ENCODE data around the gene LPP. TPM values are rescaled to one million over a fixed set of nuclear protein-coding genes. Genes with fewer than 3 reads are reported as not detected.

LPP gene
- total RNA-seq, 1 donor from 2014 or later = 222 TPM

- H4K20me1 ChIP-seq (ENCODE audit: insufficient read depth, low read length) = peaks cover 35% of the 10 kb centered on the region
- peaks cover 6% of the 10 kb centered on the region for H3K36me3 Mint-ChIP-seq (ENCODE audit: low read depth, unreplicated experiment)
- no peak overlapping the region for H3K9ac ChIP-seq (ENCODE audit: low read length)
- DNase-seq (ENCODE audit: low read depth) = no peak
- H3K4me2 ChIP-seq (ENCODE audit: low read length) = no peak overlapping the region
- H3K27ac ChIP-seq (ENCODE audit: low read depth, low read length) = no peak overlapping the region
- FAIRE-seq = no peak
- peaks cover 22% of the 10 kb centered on the region for H3K79me2 ChIP-seq (ENCODE audit: insufficient read depth, low read length)
- H3K27me3 ChIP-seq (ENCODE audit: insufficient read depth, low read length) = no peaks in the 10 kb centered on the region
- no peaks in the 10 kb centered on the region for H3K36me3 ChIP-seq (ENCODE audit: insufficient read depth, low read length)
- no peaks in the 10 kb centered on the region for H3K27me3 Mint-ChIP-seq (ENCODE audit: low read depth, unreplicated experiment)
- H3K9me3 Mint-ChIP-seq (ENCODE audit: unreplicated experiment) = no peaks in the 10 kb centered on the region
- no peak overlapping the region for H2AFZ ChIP-seq (ENCODE audit: low read depth, low read length)
- no peaks in the 10 kb centered on the region for H3K9me3 ChIP-seq (ENCODE audit: insufficient read depth, low read depth, low read length)
- H3K4me3 ChIP-seq (ENCODE audit: insufficient read depth, low read depth, low read length) = no peak overlapping the region
- H3K27ac Mint-ChIP-seq (ENCODE audit: unreplicated experiment) = no peak overlapping the region
- no peak for TF ChIP-seq CTCF (IDR thresholded peaks at IDR 0.05; ENCODE audit: insufficient read depth, low read depth, low read length)
- no peak for TF ChIP-seq EZH2 (IDR thresholded peaks at IDR 0.05; ENCODE audit: insufficient read depth, low read length)
- H3K4me1 Mint-ChIP-seq (ENCODE audit: low read depth, unreplicated experiment) = peaks cover 2% of the 10 kb centered on the region
- H3K4me1 ChIP-seq (ENCODE audit: insufficient read depth, low read length) = no peaks in the 10 kb centered on the region
- H3K4me3 Mint-ChIP-seq (ENCODE audit: unreplicated experiment) = no peak overlapping the region
These were observed 589.0 kb downstream of the LPP start for GRCh38 chr3:188742755-188743550.

DNA sequence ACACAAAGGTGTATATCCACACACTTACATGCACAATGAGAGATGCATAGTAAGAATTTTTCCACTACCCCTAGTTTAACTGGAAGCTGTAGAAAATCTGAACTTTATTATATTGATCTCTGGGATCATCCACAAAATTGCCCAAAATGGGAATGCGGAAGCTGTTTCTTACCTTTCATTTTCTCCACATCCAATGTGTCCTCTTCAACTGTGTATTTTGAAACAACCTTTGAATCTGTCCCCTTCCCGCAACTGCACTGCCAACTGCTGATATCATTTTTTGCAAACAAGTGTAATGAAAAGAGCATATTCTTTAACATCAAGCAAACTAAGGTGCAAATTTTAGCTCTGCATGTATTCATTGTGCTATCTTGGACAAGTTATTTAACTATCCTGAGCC is 590.2 kb downstream of the LPP start:
- H4K20me1 ChIP-seq (ENCODE audit: insufficient read depth, low read length) = peaks cover 26% of the 10 kb centered on the region
- TF ChIP-seq CTCF (IDR thresholded peaks at IDR 0.05; ENCODE audit: insufficient read depth, low read depth, low read length) (no peak), EZH2 (IDR thresholded peaks at IDR 0.05; ENCODE audit: insufficient read depth, low read length) (no peak)
- H2AFZ ChIP-seq (ENCODE audit: low read depth, low read length) = no peak overlapping the region
- H3K27me3 ChIP-seq (ENCODE audit: insufficient read depth, low read length) = no peaks in the 10 kb centered on the region
- H3K4me3 ChIP-seq (ENCODE audit: insufficient read depth, low read depth, low read length) = no peak overlapping the region
- Mint-ChIP-seq H3K36me3 (ENCODE audit: low read depth, unreplicated experiment) (peaks cover 6% of the 10 kb centered on the region), H3K9me3 (ENCODE audit: unreplicated experiment) (no peaks in the 10 kb centered on the region), H3K27ac (ENCODE audit: unreplicated experiment) (no peak overlapping the region), H3K27me3 (ENCODE audit: low read depth, unreplicated experiment) (no peaks in the 10 kb centered on the region), H3K4me1 (ENCODE audit: low read depth, unreplicated experiment) (peaks cover 1% of the 10 kb centered on the region), H3K4me3 (ENCODE audit: unreplicated experiment) (no peak overlapping the region)
- H3K4me1 ChIP-seq (ENCODE audit: insufficient read depth, low read length) = no peaks in the 10 kb centered on the region
- H3K9me3 ChIP-seq (ENCODE audit: insufficient read depth, low read depth, low read length) = no peaks in the 10 kb centered on the region
- peaks cover 15% of the 10 kb centered on the region for H3K79me2 ChIP-seq (ENCODE audit: insufficient read depth, low read length)
- H3K27ac ChIP-seq (ENCODE audit: low read depth, low read length) = no peak overlapping the region
- no peak for DNase-seq (ENCODE audit: low read depth)
- no peak overlapping the region for H3K4me2 ChIP-seq (ENCODE audit: low read length)
- H3K36me3 ChIP-seq (ENCODE audit: insufficient read depth, low read length) = no peaks in the 10 kb centered on the region
- no peak for FAIRE-seq
- no peak overlapping the region for H3K9ac ChIP-seq (ENCODE audit: low read length)

DNA sequence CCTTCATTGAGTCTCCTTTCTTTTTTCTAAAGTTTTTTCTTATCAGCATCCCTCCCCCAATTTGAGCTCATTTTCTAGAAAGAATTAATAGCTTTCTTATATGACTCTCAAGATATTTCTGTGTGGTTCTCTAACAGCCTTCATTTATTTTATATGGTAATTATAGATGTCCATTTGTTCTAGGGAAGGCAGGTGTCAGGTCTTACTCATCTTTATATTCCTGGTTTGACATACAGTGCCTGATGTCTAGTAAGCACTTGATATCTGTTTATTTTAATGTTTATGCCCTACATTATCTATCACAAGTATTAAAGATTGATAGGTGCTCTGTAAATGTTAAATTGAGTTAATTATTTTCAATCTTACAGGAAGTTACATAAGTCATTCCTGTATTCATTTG is 591.1 kb downstream of the LPP start:
- Mint-ChIP-seq H3K4me1 (ENCODE audit: low read depth, unreplicated experiment) (no peaks in the 10 kb centered on the region), H3K27me3 (ENCODE audit: low read depth, unreplicated experiment) (no peaks in the 10 kb centered on the region), H3K4me3 (ENCODE audit: unreplicated experiment) (no peak overlapping the region), H3K27ac (ENCODE audit: unreplicated experiment) (no peak overlapping the region), H3K9me3 (ENCODE audit: unreplicated experiment) (no peaks in the 10 kb centered on the region), H3K36me3 (ENCODE audit: low read depth, unreplicated experiment) (peaks cover 8% of the 10 kb centered on the region)
- no peaks in the 10 kb centered on the region for H3K9me3 ChIP-seq (ENCODE audit: insufficient read depth, low read depth, low read length)
- H4K20me1 ChIP-seq (ENCODE audit: insufficient read depth, low read length) = peaks cover 21% of the 10 kb centered on the region
- no peaks in the 10 kb centered on the region for H3K4me1 ChIP-seq (ENCODE audit: insufficient read depth, low read length)
- H3K4me2 ChIP-seq (ENCODE audit: low read length) = no peak overlapping the region
- H3K9ac ChIP-seq (ENCODE audit: low read length) = no peak overlapping the region
- no peak overlapping the region for H3K4me3 ChIP-seq (ENCODE audit: insufficient read depth, low read depth, low read length)
- TF ChIP-seq EZH2 (IDR thresholded peaks at IDR 0.05; ENCODE audit: insufficient read depth, low read length) (no peak), CTCF (IDR thresholded peaks at IDR 0.05; ENCODE audit: insufficient read depth, low read depth, low read length) (no peak)
- FAIRE-seq = no peak
- no peaks in the 10 kb centered on the region for H3K36me3 ChIP-seq (ENCODE audit: insufficient read depth, low read length)
- H2AFZ ChIP-seq (ENCODE audit: low read depth, low read length) = no peak overlapping the region
- peaks cover 11% of the 10 kb centered on the region for H3K79me2 ChIP-seq (ENCODE audit: insufficient read depth, low read length)
- no peaks in the 10 kb centered on the region for H3K27me3 ChIP-seq (ENCODE audit: insufficient read depth, low read length)
- no peak overlapping the region for H3K27ac ChIP-seq (ENCODE audit: low read depth, low read length)
- no peak for DNase-seq (ENCODE audit: low read depth)
